ENCODE measurements around the gene WHRN. TPM values are rescaled to one million over a fixed set of nuclear protein-coding genes. Genes with fewer than 3 reads are reported as not detected.

WHRN gene
- polyA plus RNA-seq, 1 donor (not counting 4 experiments of a cell fraction or from before 2014, with no cell fraction given), result 1.2 TPM

DNA sequence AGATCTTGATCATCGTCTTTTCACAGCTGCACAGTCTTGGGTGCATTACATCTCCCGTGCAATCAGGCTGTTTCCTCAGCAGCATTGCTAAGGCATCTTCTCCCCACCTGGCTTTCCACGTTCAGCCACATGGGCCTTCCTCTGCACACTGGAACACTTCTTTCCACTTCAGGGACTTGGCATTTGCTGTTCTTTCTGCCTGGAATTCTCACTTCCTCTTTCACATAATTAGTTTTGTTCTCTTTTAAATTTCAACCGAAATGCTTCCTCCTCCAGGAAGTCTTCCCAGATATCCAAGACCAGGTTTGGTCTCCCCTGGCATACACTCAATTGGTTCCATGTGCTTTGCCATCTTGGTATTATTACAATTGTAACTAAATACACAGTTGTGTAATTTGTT is 43.8 kb downstream of the WHRN start:
- no peaks in the 10 kb centered on the region for H3K79me2 ChIP-seq (ENCODE audit: control insufficient read depth, insufficient read depth, low read length)
- dilution Hi-C loops (cut with MboI; ENCODE audit: extremely low pct_ligation_motif_present, low sequenced_read_pairs), result no loop called here
- FAIRE-seq, result no peak

DNA sequence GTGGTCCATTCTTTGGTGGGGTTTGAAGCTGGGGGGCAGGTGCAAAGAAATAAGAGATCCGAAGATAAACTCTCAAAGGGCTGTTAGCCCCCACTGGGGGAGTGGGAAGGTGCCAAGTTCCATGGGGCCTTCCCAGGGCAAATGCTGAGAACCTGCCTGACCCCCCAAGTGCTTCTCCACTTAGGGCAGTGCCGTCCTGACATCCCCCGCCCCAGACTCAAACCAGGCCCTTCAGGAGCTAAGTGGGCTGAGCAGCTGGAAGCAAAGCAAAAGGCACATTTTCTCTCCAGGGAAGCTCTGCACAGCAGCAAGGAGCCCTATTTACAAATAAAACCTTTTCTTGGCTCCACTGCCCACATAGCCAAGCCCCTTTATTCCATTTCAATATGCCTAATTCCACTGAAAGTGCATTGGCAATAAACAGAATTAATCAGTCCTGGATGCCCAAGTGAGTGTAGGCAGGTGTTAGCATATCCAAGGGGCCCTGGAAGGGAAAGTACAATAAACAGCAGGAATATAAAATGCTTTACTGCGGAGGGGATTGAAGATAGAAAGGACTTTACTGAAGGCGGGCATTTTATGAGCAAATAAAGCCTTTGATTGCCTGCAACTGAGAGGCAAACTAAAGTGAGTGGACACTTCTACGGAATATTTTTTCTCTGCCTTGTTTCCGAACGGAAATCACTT is 44.6 kb downstream of the WHRN start:
- FAIRE-seq (no peak), DNase-seq (ENCODE audit: low read depth, low spot score) (no peak)
- no peaks in the 10 kb centered on the region for H3K79me2 ChIP-seq (ENCODE audit: control insufficient read depth, insufficient read depth, low read length)
- H3K4me1 ChIP-seq (ENCODE audit: control insufficient read depth, extremely low read depth, insufficient read depth, low read length), result no peaks in the 10 kb centered on the region
- dilution Hi-C loops (cut with MboI; ENCODE audit: extremely low pct_ligation_motif_present, low sequenced_read_pairs), result no loop called here
- H3K9me1 ChIP-seq (ENCODE audit: control insufficient read depth, extremely low read depth, insufficient read depth, low read length), result no peaks in the 10 kb centered on the region
- H3K36me3 ChIP-seq (ENCODE audit: control insufficient read depth in 2 of 2, extremely low read depth in 1 of 2, insufficient read depth in 2 of 2, low read length in 2 of 2), result no peaks in the 10 kb centered on the region
- H2AFZ ChIP-seq (ENCODE audit: control insufficient read depth, low read length), result no peak overlapping the region
- H3K27me3 ChIP-seq (ENCODE audit: control insufficient read depth, extremely low read depth, insufficient read depth, low read length), result no peaks in the 10 kb centered on the region
- H4K20me1 ChIP-seq (ENCODE audit: control insufficient read depth, extremely low read depth, insufficient read depth, low read length), result no peaks in the 10 kb centered on the region
- H3K9ac ChIP-seq (ENCODE audit: control insufficient read depth, extremely low read depth, insufficient read depth, low read length), result no peak overlapping the region
- no peak overlapping the region for H3K4me3 ChIP-seq (ENCODE audit: control insufficient read depth in 2 of 3, extremely low read depth in 1 of 3, insufficient read depth in 2 of 3, low read depth in 1 of 3, low read length in 3 of 3)
- no peak overlapping the region for H3K4me2 ChIP-seq (ENCODE audit: control insufficient read depth, extremely low read depth, insufficient read depth, low read depth, low read length)
- TF ChIP-seq EZH2 (IDR thresholded peaks at IDR 0.05; ENCODE audit: low read length), result no peak
- TF ChIP-seq, protein P1, sequence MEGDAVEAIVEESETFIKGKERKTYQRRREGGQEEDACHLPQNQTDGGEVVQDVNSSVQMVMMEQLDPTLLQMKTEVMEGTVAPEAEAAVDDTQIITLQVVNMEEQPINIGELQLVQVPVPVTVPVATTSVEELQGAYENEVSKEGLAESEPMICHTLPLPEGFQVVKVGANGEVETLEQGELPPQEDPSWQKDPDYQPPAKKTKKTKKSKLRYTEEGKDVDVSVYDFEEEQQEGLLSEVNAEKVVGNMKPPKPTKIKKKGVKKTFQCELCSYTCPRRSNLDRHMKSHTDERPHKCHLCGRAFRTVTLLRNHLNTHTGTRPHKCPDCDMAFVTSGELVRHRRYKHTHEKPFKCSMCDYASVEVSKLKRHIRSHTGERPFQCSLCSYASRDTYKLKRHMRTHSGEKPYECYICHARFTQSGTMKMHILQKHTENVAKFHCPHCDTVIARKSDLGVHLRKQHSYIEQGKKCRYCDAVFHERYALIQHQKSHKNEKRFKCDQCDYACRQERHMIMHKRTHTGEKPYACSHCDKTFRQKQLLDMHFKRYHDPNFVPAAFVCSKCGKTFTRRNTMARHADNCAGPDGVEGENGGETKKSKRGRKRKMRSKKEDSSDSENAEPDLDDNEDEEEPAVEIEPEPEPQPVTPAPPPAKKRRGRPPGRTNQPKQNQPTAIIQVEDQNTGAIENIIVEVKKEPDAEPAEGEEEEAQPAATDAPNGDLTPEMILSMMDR (optimal IDR thresholded peaks at IDR 0.05 in 1 of 3, IDR thresholded peaks at IDR 0.05 in 1 of 3, conservative IDR thresholded peaks at IDR 0.05 in 1 of 3; ENCODE audit: extremely low read depth in 1 of 3, insufficient read depth in 2 of 3, low read length in 3 of 3), result no peak
- H3K9me3 ChIP-seq (ENCODE audit: control insufficient read depth, low read depth, low read length), result no peaks in the 10 kb centered on the region
- H3K27ac ChIP-seq (ENCODE audit: control insufficient read depth, insufficient read depth, low read length), result no peak overlapping the region

More for the DNA sequence above, 43.8 kb downstream of the WHRN start:
- DNase-seq (ENCODE audit: low read depth, low spot score), result no peak
- H2AFZ ChIP-seq (ENCODE audit: control insufficient read depth, low read length), result no peak overlapping the region
- H3K4me3 ChIP-seq (ENCODE audit: control insufficient read depth in 2 of 3, extremely low read depth in 1 of 3, insufficient read depth in 2 of 3, low read depth in 1 of 3, low read length in 3 of 3), result no peak overlapping the region
- H3K9ac ChIP-seq (ENCODE audit: control insufficient read depth, extremely low read depth, insufficient read depth, low read length), result no peak overlapping the region
- no peak overlapping the region for H3K27ac ChIP-seq (ENCODE audit: control insufficient read depth, insufficient read depth, low read length)
- H3K4me2 ChIP-seq (ENCODE audit: control insufficient read depth, extremely low read depth, insufficient read depth, low read depth, low read length), result no peak overlapping the region
- no peaks in the 10 kb centered on the region for H3K4me1 ChIP-seq (ENCODE audit: control insufficient read depth, extremely low read depth, insufficient read depth, low read length)
- H3K9me3 ChIP-seq (ENCODE audit: control insufficient read depth, low read depth, low read length), result no peaks in the 10 kb centered on the region
- H4K20me1 ChIP-seq (ENCODE audit: control insufficient read depth, extremely low read depth, insufficient read depth, low read length), result no peaks in the 10 kb centered on the region
- no peaks in the 10 kb centered on the region for H3K36me3 ChIP-seq (ENCODE audit: control insufficient read depth in 2 of 2, extremely low read depth in 1 of 2, insufficient read depth in 2 of 2, low read length in 2 of 2)
- no peaks in the 10 kb centered on the region for H3K9me1 ChIP-seq (ENCODE audit: control insufficient read depth, extremely low read depth, insufficient read depth, low read length)
- no peaks in the 10 kb centered on the region for H3K27me3 ChIP-seq (ENCODE audit: control insufficient read depth, extremely low read depth, insufficient read depth, low read length)
- TF ChIP-seq EZH2 (IDR thresholded peaks at IDR 0.05; ENCODE audit: low read length), result no peak
- TF ChIP-seq, protein P1 (optimal IDR thresholded peaks at IDR 0.05 in 1 of 3, IDR thresholded peaks at IDR 0.05 in 1 of 3, conservative IDR thresholded peaks at IDR 0.05 in 1 of 3; ENCODE audit: extremely low read depth in 1 of 3, insufficient read depth in 2 of 3, low read length in 3 of 3), result no peak

Data from keratinocyte (primary cell).